Neural progenitor cell (in vitro differentiated cells): ENCODE measurements around the gene DRC3. TPM values are rescaled to one million over a fixed set of nuclear protein-coding genes. Genes with fewer than 3 reads are reported as not detected.
A peak's percentile ranks its signal among the peaks of the same experiment; 100 is the strongest.

Experiments
- DNase-seq: peaks from one replicate; pipeline ENCODE4 v3.0.0-alpha.2; 2016; ENCODE audit warnings: low spot score
- H2AFZ ChIP-seq: fragments of 200-600 bp; sonication (generic); replicated peaks from 2 replicates; pipeline ENCODE4 v1.6.1; 2016; ENCODE audit warnings: antibody characterized with exemption
- H3F3A ChIP-seq: fragments of 200-600 bp; sonication (generic); 2 replicates; pipeline ENCODE4 v1.6.1; 2016; ENCODE audit warnings: antibody characterized with exemption, low read depth
- H3K27ac ChIP-seq: fragments of 200-600 bp; sonication (generic); 2 replicates; pipeline ENCODE4 v1.5.1; 2016; ENCODE audit warnings: mild to moderate bottlenecking
- H3K27me3 ChIP-seq: fragments of 200-600 bp; sonication (generic); 2 replicates; pipeline ENCODE4 v1.6.1; 2016; ENCODE audit warnings: mild to moderate bottlenecking, moderate library complexity
- H3K36me3 ChIP-seq: fragments of 200-600 bp; sonication (generic); 2 replicates; pipeline ENCODE4 v1.5.1; 2016
- H3K4me1 ChIP-seq: fragments of 200-600 bp; sonication (generic); 2 replicates; pipeline ENCODE4 v1.6.1; 2016; ENCODE audit warnings: mixed run types
- H3K4me2 ChIP-seq: fragments of 200-600 bp; sonication (generic); 2 replicates; pipeline ENCODE4 v1.6.1; 2016
- H3K4me3 ChIP-seq: fragments of 200-600 bp; sonication (generic); 2 replicates; pipeline ENCODE4 v1.5.1; 2016
- H3K79me2 ChIP-seq: fragments of 200-600 bp; sonication (generic); 2 replicates; pipeline ENCODE4 v1.6.1; 2016; ENCODE audit warnings: low read depth
- H3K9ac ChIP-seq: fragments of 200-600 bp; sonication (generic); 2 replicates; pipeline ENCODE4 v1.6.1; 2016
- H3K9me3 ChIP-seq: fragments of 200-600 bp; sonication (generic); 2 replicates; pipeline ENCODE4 v1.5.1; 2016; ENCODE audit warnings: low read depth
- H4K20me1 ChIP-seq: fragments of 200-600 bp; sonication (generic); 2 replicates; pipeline ENCODE4 v1.6.1; 2016; ENCODE audit warnings: low read depth
- H3K27ac Mint-ChIP-seq: 3 replicates; pipeline ENCODE4 v1.8.0; 2021; ENCODE audit warnings: mixed read lengths
- H3K27me3 Mint-ChIP-seq: 2 replicates; pipeline ENCODE4 v1.8.0; 2022; ENCODE audit warnings: low read depth, mild to moderate bottlenecking, inconsistent platforms, moderate library complexity, mixed read lengths; ENCODE audit not compliant: insufficient read depth
- H3K36me3 Mint-ChIP-seq: 3 replicates; pipeline ENCODE4 v1.8.0; 2021; ENCODE audit warnings: mixed read lengths
- H3K4me1 Mint-ChIP-seq: 3 replicates; pipeline ENCODE4 v1.8.0; 2021; ENCODE audit warnings: mixed read lengths
- H3K4me3 Mint-ChIP-seq: 3 replicates; pipeline ENCODE4 v1.8.0; 2021; ENCODE audit warnings: mild to moderate bottlenecking, moderate library complexity, mixed read lengths
- H3K9me3 Mint-ChIP-seq: 3 replicates; pipeline ENCODE4 v1.8.0; 2020; ENCODE audit warnings: mixed read lengths
- EZH2 ChIP-seq: fragments of 200-600 bp; sonication (generic); IDR thresholded peaks from 2 replicates; pipeline ENCODE4 v1.6.1; 2017; ENCODE audit warnings: antibody characterized with exemption, mild to moderate bottlenecking, moderate library complexity
- EZH2phosphoT487 ChIP-seq: fragments of 200-600 bp; sonication (generic); IDR thresholded peaks from 2 replicates; pipeline ENCODE4 v1.6.1; 2017; ENCODE audit warnings: antibody characterized with exemption
- total RNA-seq: library from RNA; depleted of rRNA; stranded (reverse); fragments of >200 nt; gene quantifications from 2 replicates; pipeline ENCODE4 v1.2.3, GENCODE V29; 2015; ENCODE audit warnings: low replicate concordance
- TF ChIP-seq, protein P1 (sequence below): fragments of 200-600 bp; sonication (generic); IDR thresholded peaks from 2 replicates; pipeline ENCODE4 v1.5.1; 2017; ENCODE audit warnings: antibody characterized with exemption, mild to moderate bottlenecking

DRC3 gene
- total RNA-seq, 1 donor from 2014 or later = 0.07 TPM

DNA sequence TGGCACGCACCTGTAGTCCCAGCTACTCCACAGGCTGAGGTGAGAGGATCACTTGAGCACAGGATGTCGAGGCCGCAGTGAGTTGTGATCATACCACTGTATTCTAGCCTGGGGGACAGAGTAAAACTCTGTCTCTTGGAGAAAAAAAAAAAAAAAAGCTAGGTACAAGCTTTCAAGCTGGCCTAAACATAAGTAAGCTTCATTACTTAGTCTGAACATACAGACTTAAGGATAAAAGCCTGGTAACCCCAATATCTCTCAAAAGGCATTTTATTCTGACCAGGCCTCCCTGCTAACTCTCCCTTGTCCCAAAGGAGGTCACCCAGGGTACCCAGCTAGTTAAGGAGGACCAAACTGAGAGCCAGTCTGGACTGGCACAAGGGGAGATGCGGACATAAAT lies 46.6 kb upstream of the DRC3 start:
- H3K36me3 Mint-ChIP-seq = no peaks in the 10 kb centered on the region
- H3K27me3 Mint-ChIP-seq = peaks cover 3% of the 10 kb centered on the region
- Histone ChIP-seq H3F3A (peaks cover 35% of the 10 kb centered on the region), H3K4me2 (no peak overlapping the region), H3K4me1 (peaks cover 33% of the 10 kb centered on the region), H3K27me3 (no peaks in the 10 kb centered on the region), H3K4me3 (no peak overlapping the region), H3K9me3 (no peaks in the 10 kb centered on the region), H3K79me2 (no peaks in the 10 kb centered on the region), H3K36me3 (no peaks in the 10 kb centered on the region), H3K9ac (no peak overlapping the region), H2AFZ (no peak overlapping the region), H4K20me1 (no peaks in the 10 kb centered on the region), H3K27ac (no peak overlapping the region)
- peaks cover 49% of the 10 kb centered on the region for H3K4me1 Mint-ChIP-seq
- H3K4me3 Mint-ChIP-seq = no peak overlapping the region
- no peaks in the 10 kb centered on the region for H3K9me3 Mint-ChIP-seq
- no peak overlapping the region for H3K27ac Mint-ChIP-seq
- TF ChIP-seq, protein P1, sequence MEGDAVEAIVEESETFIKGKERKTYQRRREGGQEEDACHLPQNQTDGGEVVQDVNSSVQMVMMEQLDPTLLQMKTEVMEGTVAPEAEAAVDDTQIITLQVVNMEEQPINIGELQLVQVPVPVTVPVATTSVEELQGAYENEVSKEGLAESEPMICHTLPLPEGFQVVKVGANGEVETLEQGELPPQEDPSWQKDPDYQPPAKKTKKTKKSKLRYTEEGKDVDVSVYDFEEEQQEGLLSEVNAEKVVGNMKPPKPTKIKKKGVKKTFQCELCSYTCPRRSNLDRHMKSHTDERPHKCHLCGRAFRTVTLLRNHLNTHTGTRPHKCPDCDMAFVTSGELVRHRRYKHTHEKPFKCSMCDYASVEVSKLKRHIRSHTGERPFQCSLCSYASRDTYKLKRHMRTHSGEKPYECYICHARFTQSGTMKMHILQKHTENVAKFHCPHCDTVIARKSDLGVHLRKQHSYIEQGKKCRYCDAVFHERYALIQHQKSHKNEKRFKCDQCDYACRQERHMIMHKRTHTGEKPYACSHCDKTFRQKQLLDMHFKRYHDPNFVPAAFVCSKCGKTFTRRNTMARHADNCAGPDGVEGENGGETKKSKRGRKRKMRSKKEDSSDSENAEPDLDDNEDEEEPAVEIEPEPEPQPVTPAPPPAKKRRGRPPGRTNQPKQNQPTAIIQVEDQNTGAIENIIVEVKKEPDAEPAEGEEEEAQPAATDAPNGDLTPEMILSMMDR = no peak
- no peak for TF ChIP-seq EZH2phosphoT487
- TF ChIP-seq EZH2 = no peak
- no peak for DNase-seq

GRCh38 chr17:17926840-17927449 lies 45.7 kb upstream of the DRC3 start:
- Mint-ChIP-seq H3K9me3 (no peaks in the 10 kb centered on the region), H3K27me3 (peaks cover 3% of the 10 kb centered on the region), H3K4me1 (peaks cover 41% of the 10 kb centered on the region), H3K36me3 (no peaks in the 10 kb centered on the region), H3K4me3 (no peak overlapping the region), H3K27ac (no peak overlapping the region)
- Histone ChIP-seq H3K9ac (no peak overlapping the region), H3K9me3 (no peaks in the 10 kb centered on the region), H3F3A (peaks cover 26% of the 10 kb centered on the region), H3K4me2 (no peak overlapping the region), H3K4me3 (no peak overlapping the region), H3K4me1 (peaks cover 24% of the 10 kb centered on the region), H3K79me2 (no peaks in the 10 kb centered on the region), H2AFZ (no peak overlapping the region), H4K20me1 (no peaks in the 10 kb centered on the region), H3K27me3 (no peaks in the 10 kb centered on the region), H3K27ac (no peak overlapping the region), H3K36me3 (no peaks in the 10 kb centered on the region)
- no peak for DNase-seq
- TF ChIP-seq EZH2 = no peak
- TF ChIP-seq, protein P1 = no peak

DNA sequence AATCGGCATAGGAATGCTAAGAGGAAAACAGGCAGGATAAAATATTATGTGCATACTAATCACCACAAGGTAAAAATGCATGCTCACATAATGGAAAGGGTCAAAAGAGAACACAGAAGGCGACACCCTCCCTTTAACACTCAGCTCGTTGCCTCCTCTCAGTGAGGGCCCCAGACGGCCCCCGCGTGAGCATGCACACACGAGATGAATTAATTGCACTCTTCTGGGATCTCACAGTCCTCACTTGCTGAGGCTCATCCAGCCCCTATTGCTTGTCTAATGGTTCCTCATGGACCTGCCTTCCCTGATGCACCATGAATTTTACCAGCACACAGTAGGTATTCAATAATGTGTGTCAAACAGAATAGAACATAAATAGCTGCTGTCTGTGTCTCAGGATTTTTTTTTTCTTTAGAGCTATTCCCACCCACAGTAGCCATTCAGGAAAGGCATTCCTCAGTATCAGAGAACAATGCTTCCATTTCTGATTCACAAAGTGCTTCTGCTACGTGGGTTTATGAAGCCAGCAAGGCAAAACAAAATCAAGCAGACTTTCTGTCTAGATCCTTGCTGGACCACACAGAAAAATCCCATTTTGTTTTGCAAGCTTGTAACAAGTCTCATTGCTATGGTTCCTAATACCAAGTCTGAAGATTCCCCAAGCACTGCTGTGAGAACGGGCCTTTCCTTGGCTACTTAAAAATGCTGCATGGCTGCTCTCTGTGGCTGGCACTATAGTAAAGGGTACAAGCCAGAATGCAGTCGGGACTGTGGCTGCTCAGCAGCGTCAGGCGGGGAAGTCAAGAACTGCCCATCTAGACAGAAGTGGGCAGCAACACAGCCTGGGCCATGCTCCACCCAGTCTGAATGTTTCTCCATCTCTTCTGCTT lies 44.0 kb upstream of the DRC3 start:
- Mint-ChIP-seq H3K4me3 (no peak overlapping the region), H3K9me3 (no peaks in the 10 kb centered on the region), H3K27ac (peak overlapping the region; percentile 8), H3K36me3 (no peaks in the 10 kb centered on the region), H3K4me1 (peaks cover 31% of the 10 kb centered on the region), H3K27me3 (peaks cover 3% of the 10 kb centered on the region)
- H3K4me3 ChIP-seq = no peak overlapping the region
- no peaks in the 10 kb centered on the region for H3K79me2 ChIP-seq
- peak overlapping the region; percentile 28 for H3K4me2 ChIP-seq
- no peaks in the 10 kb centered on the region for H3K9me3 ChIP-seq
- no peak overlapping the region for H3K9ac ChIP-seq
- TF ChIP-seq EZH2phosphoT487 (no peak), EZH2 (no peak)
- TF ChIP-seq, protein P1 = no peak
- H3K36me3 ChIP-seq = no peaks in the 10 kb centered on the region
- peaks cover 17% of the 10 kb centered on the region for H3K4me1 ChIP-seq
- no peak overlapping the region for H3K27ac ChIP-seq
- peaks cover 13% of the 10 kb centered on the region for H3F3A ChIP-seq
- no peaks in the 10 kb centered on the region for H4K20me1 ChIP-seq
- no peaks in the 10 kb centered on the region for H3K27me3 ChIP-seq
- peak overlapping the region; percentile 2 for H2AFZ ChIP-seq
- DNase-seq = no peak
